PC-9 (cell line): ENCODE results near the gene HSPG2.

Experiments
- EZH2 ChIP-seq: fragments of 200-600 bp; sonication (generic); IDR thresholded peaks from 2 replicates; pipeline ENCODE4 v1.8.0; 2017; ENCODE audit warnings: antibody characterized with exemption, low read depth
- TF ChIP-seq, protein P1 (sequence below): fragments of 200-600 bp; sonication (generic); conservative IDR thresholded peaks from 2 replicates; pipeline ENCODE4 v1.6.1; 2017; ENCODE audit warnings: mixed run types, antibody characterized with exemption, mild to moderate bottlenecking, moderate library complexity

DNA sequence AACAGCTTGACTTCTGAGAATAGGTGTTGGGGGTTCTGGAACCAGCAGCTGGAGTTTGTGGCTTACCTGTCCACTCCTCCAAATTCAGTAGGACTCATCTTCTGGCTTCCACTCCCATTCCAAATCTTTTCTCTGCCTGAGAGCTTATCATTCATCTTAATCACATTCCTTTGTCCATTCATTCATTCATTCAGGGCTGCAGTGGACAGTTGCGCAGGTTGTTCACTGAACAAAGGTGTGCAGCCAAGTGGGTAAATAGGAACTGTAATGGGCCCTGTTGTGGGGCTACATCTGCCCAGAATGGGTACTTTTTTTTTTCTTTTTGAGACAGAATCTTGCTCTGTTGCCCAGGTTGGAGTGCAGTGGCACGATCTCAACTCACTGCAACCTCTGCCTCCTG lies 3.4 kb upstream of the HSPG2 start:
- TF ChIP-seq, protein P1, sequence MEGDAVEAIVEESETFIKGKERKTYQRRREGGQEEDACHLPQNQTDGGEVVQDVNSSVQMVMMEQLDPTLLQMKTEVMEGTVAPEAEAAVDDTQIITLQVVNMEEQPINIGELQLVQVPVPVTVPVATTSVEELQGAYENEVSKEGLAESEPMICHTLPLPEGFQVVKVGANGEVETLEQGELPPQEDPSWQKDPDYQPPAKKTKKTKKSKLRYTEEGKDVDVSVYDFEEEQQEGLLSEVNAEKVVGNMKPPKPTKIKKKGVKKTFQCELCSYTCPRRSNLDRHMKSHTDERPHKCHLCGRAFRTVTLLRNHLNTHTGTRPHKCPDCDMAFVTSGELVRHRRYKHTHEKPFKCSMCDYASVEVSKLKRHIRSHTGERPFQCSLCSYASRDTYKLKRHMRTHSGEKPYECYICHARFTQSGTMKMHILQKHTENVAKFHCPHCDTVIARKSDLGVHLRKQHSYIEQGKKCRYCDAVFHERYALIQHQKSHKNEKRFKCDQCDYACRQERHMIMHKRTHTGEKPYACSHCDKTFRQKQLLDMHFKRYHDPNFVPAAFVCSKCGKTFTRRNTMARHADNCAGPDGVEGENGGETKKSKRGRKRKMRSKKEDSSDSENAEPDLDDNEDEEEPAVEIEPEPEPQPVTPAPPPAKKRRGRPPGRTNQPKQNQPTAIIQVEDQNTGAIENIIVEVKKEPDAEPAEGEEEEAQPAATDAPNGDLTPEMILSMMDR: no peak
- TF ChIP-seq EZH2: no peak
